ENCODE data around the gene ATXN10.

DNA sequence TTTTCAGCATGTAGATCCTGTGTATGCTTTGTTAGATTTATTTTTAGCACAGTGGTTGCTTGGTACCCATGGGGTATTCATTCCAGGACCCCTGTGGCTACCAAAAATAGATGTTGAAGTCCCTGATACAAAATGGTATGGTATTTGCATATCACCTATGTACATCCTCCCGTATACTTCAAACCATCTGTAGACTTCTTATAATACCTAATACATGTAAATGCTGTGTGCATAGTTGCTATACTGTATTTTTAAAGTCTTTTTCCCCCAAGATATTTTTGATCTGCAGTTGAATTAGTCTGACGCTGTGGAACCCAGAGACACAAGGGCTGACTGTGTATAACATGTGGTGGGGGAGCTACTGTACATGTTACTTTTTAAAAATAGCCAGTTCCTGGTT is 101.1 kb downstream of the ATXN10 start:
- TF ChIP-seq, protein P1, sequence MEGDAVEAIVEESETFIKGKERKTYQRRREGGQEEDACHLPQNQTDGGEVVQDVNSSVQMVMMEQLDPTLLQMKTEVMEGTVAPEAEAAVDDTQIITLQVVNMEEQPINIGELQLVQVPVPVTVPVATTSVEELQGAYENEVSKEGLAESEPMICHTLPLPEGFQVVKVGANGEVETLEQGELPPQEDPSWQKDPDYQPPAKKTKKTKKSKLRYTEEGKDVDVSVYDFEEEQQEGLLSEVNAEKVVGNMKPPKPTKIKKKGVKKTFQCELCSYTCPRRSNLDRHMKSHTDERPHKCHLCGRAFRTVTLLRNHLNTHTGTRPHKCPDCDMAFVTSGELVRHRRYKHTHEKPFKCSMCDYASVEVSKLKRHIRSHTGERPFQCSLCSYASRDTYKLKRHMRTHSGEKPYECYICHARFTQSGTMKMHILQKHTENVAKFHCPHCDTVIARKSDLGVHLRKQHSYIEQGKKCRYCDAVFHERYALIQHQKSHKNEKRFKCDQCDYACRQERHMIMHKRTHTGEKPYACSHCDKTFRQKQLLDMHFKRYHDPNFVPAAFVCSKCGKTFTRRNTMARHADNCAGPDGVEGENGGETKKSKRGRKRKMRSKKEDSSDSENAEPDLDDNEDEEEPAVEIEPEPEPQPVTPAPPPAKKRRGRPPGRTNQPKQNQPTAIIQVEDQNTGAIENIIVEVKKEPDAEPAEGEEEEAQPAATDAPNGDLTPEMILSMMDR (conservative IDR thresholded peaks at IDR 0.05): no peak
- no peak for TF ChIP-seq ZFX (IDR thresholded peaks at IDR 0.05)
